ENCODE results near the gene DCBLD2.

The DCBLD2 gene

GRCh38 chr3:98801043-98801747 lies 100.3 kb downstream of the DCBLD2 start:
- no peaks in the 10 kb centered on the region for H3K9me3 Mint-ChIP-seq
- no peaks in the 10 kb centered on the region for H3K4me1 Mint-ChIP-seq (ENCODE audit: low read depth)
- H3K4me3 Mint-ChIP-seq, result no peak overlapping the region
- no peak overlapping the region for H3K27ac Mint-ChIP-seq
- no peak for DNase-seq
- no peaks in the 10 kb centered on the region for H3K36me3 Mint-ChIP-seq (ENCODE audit: low read depth)
- no peaks in the 10 kb centered on the region for H3K27me3 Mint-ChIP-seq

GRCh38 chr3:98800401-98800800 lies 101.1 kb downstream of the DCBLD2 start:
- Mint-ChIP-seq H3K4me1 (ENCODE audit: low read depth) (no peaks in the 10 kb centered on the region), H3K27ac (no peak overlapping the region), H3K9me3 (no peaks in the 10 kb centered on the region), H3K27me3 (no peaks in the 10 kb centered on the region), H3K36me3 (ENCODE audit: low read depth) (no peaks in the 10 kb centered on the region), H3K4me3 (no peak overlapping the region)
- no peak for DNase-seq

- no peak overlapping the region for H3K4me3 Mint-ChIP-seq
- no peaks in the 10 kb centered on the region for H3K9me3 Mint-ChIP-seq
- H3K27ac Mint-ChIP-seq, result no peak overlapping the region
- H3K4me1 Mint-ChIP-seq (ENCODE audit: low read depth), result no peaks in the 10 kb centered on the region
- H3K36me3 Mint-ChIP-seq (ENCODE audit: low read depth), result no peaks in the 10 kb centered on the region
- no peaks in the 10 kb centered on the region for H3K27me3 Mint-ChIP-seq
- DNase-seq, result no peak
These were observed 102.0 kb downstream of the DCBLD2 start for GRCh38 chr3:98799479-98799878.

GRCh38 chr3:98798820-98799219 lies 102.7 kb downstream of the DCBLD2 start:
- no peaks in the 10 kb centered on the region for H3K27me3 Mint-ChIP-seq
- no peaks in the 10 kb centered on the region for H3K36me3 Mint-ChIP-seq (ENCODE audit: low read depth)
- no peak overlapping the region for H3K27ac Mint-ChIP-seq
- H3K9me3 Mint-ChIP-seq, result no peaks in the 10 kb centered on the region
- DNase-seq, result no peak
- H3K4me3 Mint-ChIP-seq, result no peak overlapping the region
- H3K4me1 Mint-ChIP-seq (ENCODE audit: low read depth), result no peaks in the 10 kb centered on the region

GRCh38 chr3:98797905-98798304 lies 103.6 kb downstream of the DCBLD2 start:
- H3K27me3 Mint-ChIP-seq, result peaks cover 5% of the 10 kb centered on the region
- DNase-seq, result no peak
- no peaks in the 10 kb centered on the region for H3K4me1 Mint-ChIP-seq (ENCODE audit: low read depth)
- H3K36me3 Mint-ChIP-seq (ENCODE audit: low read depth), result no peaks in the 10 kb centered on the region
- no peak overlapping the region for H3K4me3 Mint-ChIP-seq
- no peaks in the 10 kb centered on the region for H3K9me3 Mint-ChIP-seq
- no peak overlapping the region for H3K27ac Mint-ChIP-seq

- Mint-ChIP-seq H3K4me3 (no peak overlapping the region), H3K36me3 (ENCODE audit: low read depth) (no peaks in the 10 kb centered on the region), H3K4me1 (ENCODE audit: low read depth) (no peaks in the 10 kb centered on the region), H3K27me3 (peaks cover 9% of the 10 kb centered on the region), H3K9me3 (no peaks in the 10 kb centered on the region), H3K27ac (no peak overlapping the region)
- no peak for DNase-seq
These were observed 105.2 kb downstream of the DCBLD2 start for GRCh38 chr3:98796334-98796733.

GRCh38 chr3:98793971-98794370 lies 107.5 kb downstream of the DCBLD2 start:
- peaks cover 9% of the 10 kb centered on the region for H3K27me3 Mint-ChIP-seq
- no peaks in the 10 kb centered on the region for H3K36me3 Mint-ChIP-seq (ENCODE audit: low read depth)
- H3K27ac Mint-ChIP-seq, result no peak overlapping the region
- no peaks in the 10 kb centered on the region for H3K9me3 Mint-ChIP-seq
- H3K4me1 Mint-ChIP-seq (ENCODE audit: low read depth), result no peaks in the 10 kb centered on the region
- no peak overlapping the region for H3K4me3 Mint-ChIP-seq
- DNase-seq, result no peak

- peaks cover 14% of the 10 kb centered on the region for H3K27me3 Mint-ChIP-seq
- H3K4me3 Mint-ChIP-seq, result no peak overlapping the region
- DNase-seq, result no peak
- no peaks in the 10 kb centered on the region for H3K36me3 Mint-ChIP-seq (ENCODE audit: low read depth)
- no peaks in the 10 kb centered on the region for H3K9me3 Mint-ChIP-seq
- H3K4me1 Mint-ChIP-seq (ENCODE audit: low read depth), result no peaks in the 10 kb centered on the region
- no peak overlapping the region for H3K27ac Mint-ChIP-seq
These were observed 109.9 kb downstream of the DCBLD2 start for GRCh38 chr3:98791341-98792325.

- no peak overlapping the region for H3K27ac Mint-ChIP-seq
These were observed 112.8 kb downstream of the DCBLD2 start for GRCh38 chr3:98788651-98789050.

GRCh38 chr3:98787181-98787580 lies 114.3 kb downstream of the DCBLD2 start:
- no peaks in the 10 kb centered on the region for H3K9me3 Mint-ChIP-seq
- H3K36me3 Mint-ChIP-seq (ENCODE audit: low read depth), result no peaks in the 10 kb centered on the region
- no peaks in the 10 kb centered on the region for H3K4me1 Mint-ChIP-seq (ENCODE audit: low read depth)
- no peak overlapping the region for H3K27ac Mint-ChIP-seq
- peaks cover 16% of the 10 kb centered on the region for H3K27me3 Mint-ChIP-seq
- no peak overlapping the region for H3K4me3 Mint-ChIP-seq
- no peak for DNase-seq

More at GRCh38 chr3:98788651-98789050, 112.8 kb downstream of the DCBLD2 start:
- Mint-ChIP-seq H3K4me3 (no peak overlapping the region), H3K36me3 (ENCODE audit: low read depth) (no peaks in the 10 kb centered on the region), H3K4me1 (ENCODE audit: low read depth) (no peaks in the 10 kb centered on the region), H3K9me3 (no peaks in the 10 kb centered on the region), H3K27me3 (peaks cover 22% of the 10 kb centered on the region)
- no peak for DNase-seq

- DNase-seq, result no peak
- H3K27ac Mint-ChIP-seq, result no peak overlapping the region
- no peak overlapping the region for H3K4me3 Mint-ChIP-seq
These were observed 115.0 kb downstream of the DCBLD2 start for GRCh38 chr3:98786364-98787006.

GRCh38 chr3:98784666-98785600 lies 116.6 kb downstream of the DCBLD2 start:
- H3K27me3 Mint-ChIP-seq, result peaks cover 19% of the 10 kb centered on the region
- no peak overlapping the region for H3K27ac Mint-ChIP-seq
- no peaks in the 10 kb centered on the region for H3K36me3 Mint-ChIP-seq (ENCODE audit: low read depth)
- no peaks in the 10 kb centered on the region for H3K9me3 Mint-ChIP-seq
- H3K4me1 Mint-ChIP-seq (ENCODE audit: low read depth), result no peaks in the 10 kb centered on the region
- no peak for DNase-seq
- no peak overlapping the region for H3K4me3 Mint-ChIP-seq

More at GRCh38 chr3:98786364-98787006, 115.0 kb downstream of the DCBLD2 start:
- Mint-ChIP-seq H3K36me3 (ENCODE audit: low read depth) (no peaks in the 10 kb centered on the region), H3K9me3 (no peaks in the 10 kb centered on the region), H3K4me1 (ENCODE audit: low read depth) (no peaks in the 10 kb centered on the region), H3K27me3 (peaks cover 13% of the 10 kb centered on the region)

- no peak overlapping the region for H3K4me3 Mint-ChIP-seq
- peaks cover 3% of the 10 kb centered on the region for H3K4me1 Mint-ChIP-seq (ENCODE audit: low read depth)
- DNase-seq, result no peak
- no peak overlapping the region for H3K27ac Mint-ChIP-seq
- no peaks in the 10 kb centered on the region for H3K9me3 Mint-ChIP-seq
- peaks cover 26% of the 10 kb centered on the region for H3K27me3 Mint-ChIP-seq
- H3K36me3 Mint-ChIP-seq (ENCODE audit: low read depth), result no peaks in the 10 kb centered on the region
These were observed 117.5 kb downstream of the DCBLD2 start for GRCh38 chr3:98784042-98784441.

Measured in activated T-cell treated with anti-CD3 and anti-CD28 coated beads, Interleukin-2, amount 50 U/mL, for 24 hours (primary cell).